GM19438 (cell line): Measurements from ENCODE around the gene ACTR3.
"Not testable (repeated sequence)": the region's sequence is repeated elsewhere in the genome, so short reads cannot be mapped to it uniquely, and the experiment has no call there.

Experiments
- ATAC-seq: cut with Tn5 transposase; IDR thresholded peaks from one replicate; pipeline ENCODE4 v1.9.1; 2021; ENCODE audit warnings: low read depth; ENCODE audit not compliant: unreplicated experiment

ACTR3 gene

GRCh38 chr2:113899166-113899565 lies 9.3 kb downstream of the ACTR3 start:
- ATAC-seq = no peak

- no peak for ATAC-seq
Observed at GRCh38 chr2:113901943-113902342, 12.1 kb downstream of the ACTR3 start.

GRCh38 chr2:113905886-113906285 lies 16.0 kb downstream of the ACTR3 start:
- no peak for ATAC-seq

GRCh38 chr2:113906647-113907046 lies 16.8 kb downstream of the ACTR3 start:
- no peak for ATAC-seq

GRCh38 chr2:113907297-113907696 lies 17.4 kb downstream of the ACTR3 start:
- no peak for ATAC-seq

- ATAC-seq = no peak
Observed at GRCh38 chr2:113910110-113910717, 20.3 kb downstream of the ACTR3 start.

GRCh38 chr2:113910967-113911678 lies 21.2 kb downstream of the ACTR3 start:
- ATAC-seq = no peak

GRCh38 chr2:113915082-113915819 lies 25.4 kb downstream of the ACTR3 start:
- no peak for ATAC-seq

GRCh38 chr2:113918229-113918628 lies 28.3 kb downstream of the ACTR3 start:
- ATAC-seq = no peak

GRCh38 chr2:113920996-113921395 lies 31.1 kb downstream of the ACTR3 start:
- ATAC-seq = no peak

GRCh38 chr2:113922335-113922734 lies 32.4 kb downstream of the ACTR3 start:
- ATAC-seq = no peak

- ATAC-seq = no peak
Observed at GRCh38 chr2:113922784-113923183, 32.9 kb downstream of the ACTR3 start.

GRCh38 chr2:113925884-113926283 lies 36.0 kb downstream of the ACTR3 start:
- ATAC-seq = no peak

GRCh38 chr2:113926314-113926713 lies 36.4 kb downstream of the ACTR3 start:
- ATAC-seq = no peak

- ATAC-seq = no peak
Observed at GRCh38 chr2:113930448-113930847, 40.6 kb downstream of the ACTR3 start.

GRCh38 chr2:113937501-113937900 lies 47.6 kb downstream of the ACTR3 start:
- no peak for ATAC-seq

- ATAC-seq = no peak
Observed at GRCh38 chr2:113940891-113941290, 51.0 kb downstream of the ACTR3 start.

- ATAC-seq = not testable (repeated sequence)
Observed at GRCh38 chr2:113945784-113946183, 55.9 kb downstream of the ACTR3 start.

- not testable (repeated sequence) for ATAC-seq
Observed at GRCh38 chr2:113950906-113951305, 61.0 kb downstream of the ACTR3 start.

GRCh38 chr2:113961000-113961399 lies 71.1 kb downstream of the ACTR3 start:
- ATAC-seq = no peak

- no peak for ATAC-seq
Observed at GRCh38 chr2:113962692-113963480, 73.0 kb downstream of the ACTR3 start.
